GM18526 (cell line): Measurements from ENCODE around the gene MCC.

Experiments used
- POLR2A ChIP-seq: IDR thresholded peaks from 3 replicates; pipeline ENCODE4 v1.6.1; 2011; ENCODE audit not compliant: insufficient read length; ENCODE audit errors: extremely low read depth

MCC gene

GRCh38 chr5:113106821-113107220 is 381.4 kb downstream of the MCC start:
- TF ChIP-seq POLR2A, result no peak

GRCh38 chr5:113105693-113106280 is 382.5 kb downstream of the MCC start:
- TF ChIP-seq POLR2A, result no peak

GRCh38 chr5:113103330-113103729 is 384.9 kb downstream of the MCC start:
- TF ChIP-seq POLR2A, result no peak

GRCh38 chr5:113102121-113102531 is 386.1 kb downstream of the MCC start:
- TF ChIP-seq POLR2A, result no peak

- TF ChIP-seq POLR2A, result no peak
These were observed 387.3 kb downstream of the MCC start for GRCh38 chr5:113100981-113101380.

GRCh38 chr5:113099822-113100221 is 388.4 kb downstream of the MCC start:
- TF ChIP-seq POLR2A, result no peak

- no peak for TF ChIP-seq POLR2A
These were observed 389.9 kb downstream of the MCC start for GRCh38 chr5:113098378-113098777.

- no peak for TF ChIP-seq POLR2A
These were observed 392.4 kb downstream of the MCC start for GRCh38 chr5:113095831-113096230.

- no peak for TF ChIP-seq POLR2A
These were observed 394.7 kb downstream of the MCC start for GRCh38 chr5:113093558-113093957.

- no peak for TF ChIP-seq POLR2A
These were observed 395.6 kb downstream of the MCC start for GRCh38 chr5:113092683-113093082.

GRCh38 chr5:113091622-113092021 is 396.6 kb downstream of the MCC start:
- no peak for TF ChIP-seq POLR2A

GRCh38 chr5:113090336-113091106 is 397.7 kb downstream of the MCC start:
- TF ChIP-seq POLR2A, result no peak

GRCh38 chr5:113089653-113090335 is 398.5 kb downstream of the MCC start:
- TF ChIP-seq POLR2A, result no peak

GRCh38 chr5:113087976-113088514 is 400.2 kb downstream of the MCC start:
- no peak for TF ChIP-seq POLR2A

- no peak for TF ChIP-seq POLR2A
These were observed 402.3 kb downstream of the MCC start for GRCh38 chr5:113085880-113086409.

- no peak for TF ChIP-seq POLR2A
These were observed 403.2 kb downstream of the MCC start for GRCh38 chr5:113085084-113085414.

- TF ChIP-seq POLR2A, result no peak
These were observed 403.7 kb downstream of the MCC start for GRCh38 chr5:113084402-113085083.
